Coronary artery (tissue), 2 donors: Measurements from ENCODE around the gene CNOT1.
"Not testable (repeated sequence)": the region's sequence is repeated elsewhere in the genome, so short reads cannot be mapped to it uniquely, and the experiment has no call there.

ENCODE experiments used
- DNase-seq: peaks from one replicate; pipeline ENCODE4 v3.0.0-alpha.2; 2017; ENCODE audit warnings: low spot score
- H3K27ac ChIP-seq, 2 donors: fragments of 200-600 bp; sonication (generic); one replicate each; pipeline ENCODE4 v1.5.1; 2016 to 2019
- H3K4me3 ChIP-seq: fragments of 200-600 bp; sonication (generic); 2 replicates; pipeline ENCODE4 v1.5.1; 2016; ENCODE audit warnings: mild to moderate bottlenecking, moderate library complexity
- TF ChIP-seq, protein P1 (sequence below): fragments of 200-600 bp; sonication (generic); IDR thresholded peaks from one replicate; pipeline ENCODE4 v1.5.1; 2019; ENCODE audit warnings: antibody characterized with exemption

Gene CNOT1

DNA sequence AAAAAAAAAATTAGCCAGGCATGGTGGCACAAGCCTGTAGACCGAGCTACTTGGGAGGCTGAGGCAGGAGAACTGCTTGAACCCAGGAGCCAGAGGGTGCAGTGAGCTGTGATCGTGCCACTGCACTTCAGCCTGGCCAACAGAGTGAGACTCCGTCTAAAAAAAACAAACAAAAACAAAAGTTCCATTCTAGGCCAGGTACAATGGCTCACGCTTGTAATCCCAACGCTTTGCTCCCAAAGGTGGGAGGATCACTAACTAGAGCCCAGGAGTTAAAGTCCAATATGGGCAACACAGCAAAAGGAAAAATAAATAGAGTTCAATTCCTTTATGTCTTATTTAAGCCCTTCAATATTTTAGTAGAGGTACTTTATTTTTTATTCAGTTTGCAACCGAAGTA is 47.5 kb downstream of the CNOT1 start:
- TF ChIP-seq, protein P1, sequence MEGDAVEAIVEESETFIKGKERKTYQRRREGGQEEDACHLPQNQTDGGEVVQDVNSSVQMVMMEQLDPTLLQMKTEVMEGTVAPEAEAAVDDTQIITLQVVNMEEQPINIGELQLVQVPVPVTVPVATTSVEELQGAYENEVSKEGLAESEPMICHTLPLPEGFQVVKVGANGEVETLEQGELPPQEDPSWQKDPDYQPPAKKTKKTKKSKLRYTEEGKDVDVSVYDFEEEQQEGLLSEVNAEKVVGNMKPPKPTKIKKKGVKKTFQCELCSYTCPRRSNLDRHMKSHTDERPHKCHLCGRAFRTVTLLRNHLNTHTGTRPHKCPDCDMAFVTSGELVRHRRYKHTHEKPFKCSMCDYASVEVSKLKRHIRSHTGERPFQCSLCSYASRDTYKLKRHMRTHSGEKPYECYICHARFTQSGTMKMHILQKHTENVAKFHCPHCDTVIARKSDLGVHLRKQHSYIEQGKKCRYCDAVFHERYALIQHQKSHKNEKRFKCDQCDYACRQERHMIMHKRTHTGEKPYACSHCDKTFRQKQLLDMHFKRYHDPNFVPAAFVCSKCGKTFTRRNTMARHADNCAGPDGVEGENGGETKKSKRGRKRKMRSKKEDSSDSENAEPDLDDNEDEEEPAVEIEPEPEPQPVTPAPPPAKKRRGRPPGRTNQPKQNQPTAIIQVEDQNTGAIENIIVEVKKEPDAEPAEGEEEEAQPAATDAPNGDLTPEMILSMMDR: no peak
- no peak for DNase-seq
- Histone ChIP-seq H3K4me3 (no peak overlapping the region), H3K27ac (no peak overlapping the region)

DNA sequence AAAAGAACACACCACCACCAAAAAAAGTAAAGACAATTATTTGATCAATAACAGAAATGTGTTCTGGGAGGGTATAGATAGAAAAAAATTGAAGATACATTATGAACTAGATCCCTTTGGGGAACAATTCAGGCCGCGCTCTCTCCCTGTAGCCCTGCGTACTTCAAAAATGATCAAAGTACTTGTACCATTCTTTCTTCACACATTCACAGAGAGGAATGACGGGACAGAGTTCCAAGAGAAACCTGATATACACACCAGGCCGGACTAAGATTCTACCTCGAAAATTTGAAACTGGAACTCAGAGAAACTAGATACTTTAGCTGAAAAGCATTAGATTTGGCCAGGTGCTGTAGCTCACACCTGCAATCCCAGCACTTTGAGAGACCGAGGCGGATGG is 50.0 kb downstream of the CNOT1 start:
- DNase-seq: no peak
- no peak overlapping the region for H3K27ac ChIP-seq
- H3K4me3 ChIP-seq: no peak overlapping the region
- TF ChIP-seq, protein P1: no peak

DNA sequence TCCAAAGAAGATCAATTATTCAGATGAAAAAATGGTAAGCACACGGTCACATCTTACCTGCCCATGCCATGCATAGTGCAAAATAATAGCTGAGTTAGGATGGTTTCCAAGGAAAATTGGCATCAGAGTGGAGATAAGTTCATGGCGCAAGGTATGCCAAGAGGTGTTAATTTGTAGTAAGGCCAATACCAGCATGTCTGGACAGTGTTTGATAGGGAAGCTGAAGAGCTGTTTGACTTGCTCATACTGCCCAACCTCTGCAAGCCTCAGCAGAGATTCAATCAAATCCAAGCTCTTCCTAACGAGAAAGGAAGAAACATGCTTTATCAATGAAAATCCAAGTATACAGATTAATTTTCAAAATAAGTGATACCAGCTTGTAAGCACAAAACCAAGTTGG is 51.0 kb downstream of the CNOT1 start:
- Histone ChIP-seq H3K27ac (no peak overlapping the region), H3K4me3 (no peak overlapping the region)
- TF ChIP-seq, protein P1: no peak
- no peak for DNase-seq

DNA sequence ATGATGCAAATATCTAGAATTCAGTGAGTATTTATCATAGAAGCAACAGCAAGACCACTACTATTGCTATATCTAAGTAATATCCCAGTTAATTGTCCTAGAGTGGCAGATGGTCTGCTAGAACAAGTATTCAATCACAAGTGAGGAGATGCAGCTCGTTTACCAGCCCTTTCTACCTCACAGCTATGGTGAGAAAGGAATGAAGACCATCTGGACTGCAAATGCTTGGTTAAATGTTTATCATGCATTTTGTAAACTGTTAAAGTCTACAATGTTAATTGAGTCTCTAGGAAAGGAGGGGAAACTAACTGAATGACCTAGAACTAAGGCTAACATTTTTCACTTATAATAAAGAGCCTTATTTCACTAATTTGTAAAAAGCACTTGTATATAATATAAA is 52.5 kb downstream of the CNOT1 start:
- H3K27ac ChIP-seq: no peak overlapping the region
- TF ChIP-seq, protein P1: no peak
- no peak overlapping the region for H3K4me3 ChIP-seq
- no peak for DNase-seq

DNA sequence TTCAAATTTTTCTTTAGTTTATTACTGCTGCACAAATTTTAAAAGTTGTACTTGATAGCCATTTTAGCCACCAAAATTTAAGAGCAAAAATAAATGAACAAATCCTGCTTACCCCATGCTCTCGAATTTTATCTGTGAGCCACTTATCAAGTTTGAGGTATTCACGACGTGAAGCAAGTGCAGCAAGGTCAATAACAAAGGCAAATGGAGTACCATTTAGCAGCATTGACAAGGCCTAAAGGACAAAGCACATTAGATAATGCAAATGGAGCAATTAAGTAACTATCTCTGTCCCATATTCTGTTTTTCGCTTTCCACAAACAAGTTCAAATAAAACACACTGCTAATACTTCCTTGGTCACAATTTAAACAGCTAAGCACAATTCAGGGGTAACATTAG is 54.7 kb downstream of the CNOT1 start:
- no peak for DNase-seq
- TF ChIP-seq, protein P1: no peak
- Histone ChIP-seq H3K4me3 (no peak overlapping the region), H3K27ac (no peak overlapping the region)

DNA sequence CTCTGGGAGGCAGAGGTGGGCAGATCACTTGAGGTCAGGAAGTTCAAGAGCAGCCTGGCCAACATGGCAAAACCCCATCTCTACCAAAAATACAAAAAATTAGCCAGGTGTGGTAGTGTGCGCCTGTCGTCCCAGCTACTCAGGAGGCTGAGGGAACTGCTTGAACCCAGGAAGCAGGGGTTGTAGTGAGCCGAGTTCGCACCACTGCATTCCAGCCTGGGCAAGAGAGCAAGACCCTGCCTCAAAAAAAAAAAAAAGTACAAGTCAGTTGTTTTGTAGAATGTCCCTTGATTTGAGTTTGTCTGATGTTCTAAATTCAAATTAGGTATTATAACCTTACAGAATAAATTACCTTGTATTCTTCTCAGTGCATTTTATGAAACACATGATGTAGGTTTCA is 63.9 kb downstream of the CNOT1 start:
- not testable (repeated sequence) for DNase-seq, H3K4me3 ChIP-seq, H3K27ac ChIP-seq

DNA sequence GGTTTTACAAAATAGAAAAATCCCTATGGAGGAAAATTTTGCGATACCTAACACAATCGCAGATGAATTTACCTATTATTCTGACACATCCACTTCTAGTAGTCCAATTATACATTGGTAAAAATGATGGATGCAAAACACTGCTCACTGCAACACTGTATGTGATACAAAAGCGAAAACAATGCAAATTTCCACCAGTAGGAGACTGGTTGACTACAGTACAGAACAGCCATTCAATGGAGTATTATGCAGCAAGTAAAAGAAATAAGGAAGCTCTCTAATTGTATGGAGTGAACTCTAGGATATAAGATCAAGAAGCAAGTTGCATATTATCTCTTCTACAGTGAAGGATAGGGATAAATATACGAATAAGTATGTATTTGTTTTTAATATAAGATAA is 65.9 kb downstream of the CNOT1 start:
- Histone ChIP-seq H3K27ac (no peak overlapping the region), H3K4me3 (no peak overlapping the region)
- TF ChIP-seq, protein P1: no peak
- DNase-seq: no peak

DNA sequence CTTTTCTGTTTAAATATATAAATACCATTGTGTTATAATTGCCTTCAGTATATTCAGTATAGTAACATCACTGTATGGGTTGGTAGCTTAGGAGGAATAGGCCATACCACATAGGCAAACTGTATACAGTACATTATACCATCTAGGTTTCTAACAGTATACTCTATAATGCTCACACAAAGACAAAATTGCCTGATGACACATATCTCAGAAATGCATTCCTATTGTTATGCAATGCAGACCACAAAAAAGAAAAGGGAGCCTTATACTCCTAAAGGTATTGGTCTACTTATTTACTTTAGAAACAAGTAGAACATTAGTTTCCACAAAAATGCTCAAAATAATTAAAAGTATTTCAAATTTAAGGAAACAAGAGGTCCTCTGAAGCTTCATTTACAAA is 66.4 kb downstream of the CNOT1 start:
- TF ChIP-seq, protein P1: no peak
- Histone ChIP-seq H3K4me3 (no peak overlapping the region), H3K27ac (no peak overlapping the region)
- no peak for DNase-seq
